8988T (cell line): Measurements from ENCODE around the gene UBE2J2.
"Not testable (repeated sequence)": the region's sequence is repeated elsewhere in the genome, so short reads cannot be mapped to it uniquely, and the experiment has no call there.

Source experiments
- DNase-seq: peaks from one replicate; pipeline ENCODE4 v3.0.0; 2011

The UBE2J2 gene

DNA sequence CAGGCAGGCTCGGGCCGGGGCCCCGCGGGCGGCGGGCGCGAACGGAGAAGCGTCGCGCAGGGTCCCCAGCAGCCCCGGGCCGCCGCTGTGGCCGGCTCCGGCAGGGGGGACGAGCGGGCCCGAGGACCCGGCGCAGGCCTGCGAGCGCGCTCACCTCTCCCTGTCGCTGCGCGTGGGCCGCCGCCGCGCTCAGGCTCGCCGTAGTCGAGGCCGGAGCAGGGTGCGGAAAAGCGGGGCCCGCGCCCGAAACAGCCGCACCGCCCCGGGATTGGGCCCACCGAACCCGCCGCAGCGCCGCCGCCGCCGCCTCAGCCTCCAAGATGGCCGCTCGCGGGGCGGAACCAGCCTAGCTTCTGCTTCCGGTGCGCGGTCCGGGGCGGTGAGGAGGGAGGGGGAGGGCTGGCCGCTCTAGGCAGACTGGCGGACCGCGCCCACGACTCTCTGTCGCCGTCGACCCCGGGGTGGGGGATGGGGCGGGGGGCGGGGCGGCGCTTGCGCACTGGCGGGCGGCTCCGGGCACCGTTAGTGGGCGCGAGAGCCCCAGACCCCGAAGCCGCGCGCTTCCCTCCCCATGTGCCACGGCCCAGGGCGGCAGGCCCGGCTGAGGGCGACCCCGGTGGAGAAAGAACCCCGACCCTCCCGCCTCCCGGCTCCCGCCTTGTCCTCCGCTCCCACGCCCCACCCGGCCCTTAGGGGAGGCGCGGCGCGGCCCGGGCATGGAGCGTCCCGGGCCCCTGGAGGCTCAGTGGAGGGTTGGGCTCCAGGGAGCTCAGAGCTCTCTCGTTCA is at the start of gene UBE2J2:
Gene UBE2J2 (minus strand): TSS at position 343 of the 787 bp plus-strand sequence. CDS start 5,862 bp downstream, outside the sequence.
- peak; percentile 89 for DNase-seq

DNA sequence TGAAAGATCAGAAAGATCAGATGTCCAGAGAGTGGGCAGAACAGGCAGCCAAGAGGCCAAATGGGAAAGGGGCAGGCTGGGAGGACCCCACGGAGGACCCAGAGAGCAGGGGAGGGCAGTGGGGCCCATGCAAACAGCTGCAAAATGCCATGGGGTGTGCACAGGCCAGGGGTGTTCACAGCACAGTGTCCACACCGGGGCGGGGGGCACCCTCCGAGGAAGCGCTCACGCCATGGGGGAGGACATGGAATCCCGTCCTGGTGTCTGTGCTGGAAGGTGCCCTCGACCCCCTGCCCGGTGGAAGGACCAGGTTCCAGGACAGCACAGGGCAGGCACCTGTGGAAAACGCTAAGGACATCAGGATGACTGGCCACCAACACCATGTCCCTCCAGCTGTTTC is 49.3 kb upstream of the UBE2J2 start:
- DNase-seq: no peak

GRCh38 chr1:1322418-1322817 is 48.8 kb upstream of the UBE2J2 start:
- DNase-seq: no peak

DNA sequence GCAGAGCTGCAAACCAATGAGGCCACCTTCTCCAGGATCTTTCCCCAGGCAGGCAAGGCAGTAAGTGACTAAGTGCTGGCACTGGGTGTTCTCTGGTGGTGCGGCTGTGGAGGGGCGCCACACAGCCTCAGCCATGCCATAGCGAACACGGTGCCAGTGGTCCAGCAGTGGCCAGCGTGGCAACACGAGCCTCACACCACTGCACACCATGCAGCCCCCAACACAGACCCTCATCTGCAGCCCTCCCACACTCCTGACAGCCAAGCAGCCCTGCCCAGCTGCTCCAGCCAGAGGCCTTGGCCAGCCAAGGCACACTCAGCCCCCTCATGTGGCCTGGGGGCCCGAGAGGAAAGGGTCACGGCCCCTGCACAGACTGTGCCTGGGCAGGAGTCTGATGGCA is 47.8 kb upstream of the UBE2J2 start:
- DNase-seq: no peak

- DNase-seq: no peak
Measured at GRCh38 chr1:1320666-1321448, 47.2 kb upstream of the UBE2J2 start.

GRCh38 chr1:1319646-1319941 is 45.9 kb upstream of the UBE2J2 start:
- DNase-seq: no peak

- DNase-seq: no peak
Measured at GRCh38 chr1:1318777-1319645, 45.4 kb upstream of the UBE2J2 start.

GRCh38 chr1:1318131-1318652 is 44.5 kb upstream of the UBE2J2 start:
- no peak for DNase-seq

- no peak for DNase-seq
Measured at GRCh38 chr1:1317420-1317819, 43.8 kb upstream of the UBE2J2 start.

- DNase-seq: not testable (repeated sequence)
Measured at GRCh38 chr1:1316199-1316598, 42.5 kb upstream of the UBE2J2 start.

- DNase-seq: no peak
Measured at GRCh38 chr1:1315435-1315954, 41.8 kb upstream of the UBE2J2 start.

GRCh38 chr1:1314678-1315335 is 41.2 kb upstream of the UBE2J2 start:
- DNase-seq: no peak

- no peak for DNase-seq
Measured at GRCh38 chr1:1314237-1314586, 40.6 kb upstream of the UBE2J2 start.

DNA sequence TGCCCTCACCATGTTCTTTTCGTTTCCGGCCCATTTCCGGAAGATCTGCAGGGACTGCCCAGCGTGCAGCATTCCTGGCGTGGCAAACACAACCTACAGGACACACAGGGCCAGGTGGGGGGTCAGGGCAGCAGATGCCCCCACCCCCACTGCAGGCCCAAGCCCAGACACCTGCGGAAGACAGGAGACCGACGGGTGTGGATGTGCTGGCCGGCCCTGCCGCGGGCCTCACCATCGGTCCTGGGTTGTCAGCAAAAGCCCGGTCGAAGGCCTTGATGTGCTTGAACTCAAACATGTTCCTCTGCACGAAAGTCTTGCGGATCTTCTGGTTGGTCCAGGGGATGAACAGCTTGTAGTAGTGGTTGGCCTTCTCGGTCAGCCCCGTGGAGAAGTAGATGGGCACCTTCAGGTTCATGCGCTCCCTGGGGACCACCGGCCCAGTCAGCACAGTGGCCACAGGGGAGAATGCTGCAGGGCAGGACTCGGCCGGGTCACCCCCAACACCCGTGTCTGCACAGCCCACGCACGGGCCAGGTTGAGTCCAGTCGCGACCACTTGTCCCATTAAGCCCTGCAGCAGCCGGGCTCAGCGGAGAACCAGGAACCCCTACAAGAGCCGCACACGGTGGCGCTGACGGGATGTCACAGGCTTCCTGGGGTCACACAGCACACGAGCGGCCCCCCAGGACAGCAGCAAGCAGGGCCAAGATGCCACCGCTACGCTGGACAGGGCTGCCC is 40.0 kb upstream of the UBE2J2 start:
- no peak for DNase-seq

DNA sequence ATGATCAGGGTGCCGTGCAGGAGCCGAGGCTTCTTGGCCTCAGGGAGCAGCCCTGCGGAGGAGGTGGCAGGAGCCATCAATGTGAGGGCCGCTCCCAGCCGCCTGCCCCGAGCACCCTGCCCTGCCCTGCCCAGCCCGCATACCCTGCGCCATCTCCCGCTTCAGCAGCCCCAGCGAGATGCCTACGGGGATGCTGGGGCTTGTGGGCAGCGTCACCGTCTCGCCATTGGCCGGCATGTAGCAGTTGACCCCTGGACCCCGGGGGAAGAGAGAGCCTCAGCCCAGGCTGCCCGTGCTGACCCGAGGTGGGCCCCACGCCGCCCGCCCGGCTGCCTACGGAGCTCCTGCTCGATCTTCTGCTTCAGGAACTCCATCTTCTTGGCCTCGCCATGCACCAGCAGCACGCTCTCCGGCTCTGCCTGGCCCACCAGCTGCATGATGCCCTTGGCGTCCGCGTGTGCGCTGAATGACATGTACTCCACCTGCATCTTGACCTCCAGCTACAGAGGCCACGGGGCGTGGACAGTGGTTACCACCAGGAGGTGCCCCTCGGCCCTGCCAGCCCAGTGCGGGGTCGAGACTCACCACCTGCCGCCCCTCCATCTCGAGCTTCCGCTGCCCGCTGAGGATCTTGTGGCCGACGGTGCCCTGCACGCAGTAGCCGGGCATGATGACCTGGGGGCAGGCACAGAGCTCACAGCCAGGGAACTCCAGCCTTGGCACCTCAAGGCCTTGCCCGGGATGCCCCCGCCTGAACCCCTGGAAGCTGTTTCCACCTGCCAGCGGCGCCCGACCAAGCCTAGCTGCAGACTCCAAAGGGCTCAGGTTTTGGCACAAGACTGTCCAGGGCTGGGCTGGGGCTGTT is 39.0 kb upstream of the UBE2J2 start:
- no peak for DNase-seq

DNA sequence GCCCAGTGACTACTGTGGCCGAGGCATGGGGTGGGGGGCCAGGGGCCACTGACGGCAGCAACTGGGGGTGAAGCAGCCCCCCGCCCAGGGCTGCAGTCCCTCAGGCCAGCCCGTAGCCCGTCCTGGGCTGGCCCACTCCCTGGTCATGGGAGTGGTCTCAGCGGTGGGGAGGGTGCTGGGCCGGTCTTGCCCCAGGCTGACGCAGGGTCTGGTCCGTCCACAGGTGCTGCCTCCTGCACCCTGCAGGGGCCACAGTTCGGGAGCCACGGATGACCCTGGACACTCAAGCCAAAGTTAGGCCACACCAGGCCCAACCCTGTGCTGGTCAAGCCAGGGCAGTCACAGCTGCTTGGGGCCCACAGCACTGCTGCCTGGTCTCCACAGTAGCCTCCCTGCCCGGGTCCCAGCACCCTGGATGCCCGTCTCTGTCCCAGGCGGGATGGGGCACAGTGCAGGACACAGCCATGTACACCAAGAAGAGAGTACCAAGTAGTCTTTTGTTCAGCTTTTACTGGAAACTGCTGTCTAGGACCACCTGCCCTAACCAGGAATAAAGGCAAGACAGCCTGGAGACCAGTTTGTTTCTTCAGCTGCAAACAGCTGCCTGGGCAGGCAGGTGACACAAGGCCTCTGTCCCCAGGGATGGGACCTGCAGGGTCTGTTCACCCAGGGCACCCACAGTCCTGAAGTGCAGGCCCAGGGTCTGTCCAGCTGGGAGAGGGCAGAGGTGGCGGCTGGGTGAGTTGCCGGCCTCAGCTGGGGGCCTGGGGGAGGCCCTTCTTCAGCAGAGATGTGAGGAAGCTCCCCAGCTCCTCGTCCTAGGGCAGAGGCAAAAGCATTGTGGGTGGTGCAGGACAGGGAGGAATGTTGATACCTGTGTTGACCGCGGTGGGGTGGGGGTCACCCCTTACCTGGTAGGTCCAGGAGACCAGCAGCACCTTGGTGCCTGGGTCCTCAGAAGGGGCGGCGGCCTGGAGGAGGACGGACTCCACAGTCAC is 37.8 kb upstream of the UBE2J2 start:
- DNase-seq: no peak

GRCh38 chr1:1310476-1311053 is 36.9 kb upstream of the UBE2J2 start:
- no peak for DNase-seq

DNA sequence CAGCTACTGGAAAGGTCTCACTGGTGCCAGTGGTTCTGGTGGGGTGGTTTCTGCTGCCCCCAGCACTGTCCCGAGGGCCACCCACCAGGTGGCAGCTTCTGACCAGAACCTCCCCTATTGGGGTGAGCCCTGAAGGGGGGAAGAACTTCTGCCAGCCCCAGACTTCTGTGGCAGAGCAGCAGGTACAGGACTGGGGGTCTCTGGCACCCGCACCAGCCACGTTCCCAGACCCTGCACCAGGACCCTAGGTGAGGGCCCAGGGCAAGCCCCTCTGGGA is 36.4 kb upstream of the UBE2J2 start:
- DNase-seq: no peak
